Panc1 (cell line): ENCODE data around the gene EPN2.

Experiments used
- CTCF ChIP-seq: fragments of 450-650 bp; IDR thresholded peaks from 2 replicates; pipeline ENCODE4 v1.5.1; 2017; ENCODE audit warnings: mild to moderate bottlenecking
- POLR2AphosphoS5 ChIP-seq: IDR thresholded peaks from 2 replicates; pipeline ENCODE4 v1.6.1; 2012; ENCODE audit warnings: mild to moderate bottlenecking, low read depth, low read length, moderate library complexity
- REST ChIP-seq, 2 experiments: IDR thresholded peaks; 2 replicates each; pipeline ENCODE4 v1.6.1; 2011 to 2012; ENCODE audit warnings: low read depth in 2 of 2, control low read depth in 1 of 2, low read length in 1 of 2, mild to moderate bottlenecking in 1 of 2, moderate library complexity in 1 of 2; ENCODE audit not compliant: insufficient read depth in 1 of 2
- TCF7L2 ChIP-seq: IDR thresholded peaks from 2 replicates; pipeline ENCODE4 v1.6.1; 2011; ENCODE audit warnings: mild to moderate bottlenecking, low read depth, low read length, inconsistent platforms

- TF ChIP-seq REST (IDR thresholded peaks at IDR 0.05; ENCODE audit: insufficient read depth in 1 of 2, low read depth in 2 of 2, low read length in 1 of 2) (no peak), CTCF (no peak), POLR2AphosphoS5 (no peak), TCF7L2 (no peak)
Observed at GRCh38 chr17:19308398-19308797, 71.2 kb downstream of the EPN2 start.
